Keratinocyte (primary cell): ENCODE measurements around the gene MROH2A.

Source experiments
- EZH2 ChIP-seq: IDR thresholded peaks from one replicate; pipeline ENCODE4 v1.6.1; 2012; ENCODE audit warnings: inconsistent platforms, mild to moderate bottlenecking, low read length, moderate library complexity
- TF ChIP-seq, protein P1 (sequence below), 3 experiments: IDR thresholded peaks in 1 of 3; conservative IDR thresholded peaks in 1 of 3; optimal IDR thresholded peaks in 1 of 3; 2 replicates in 2 of 3; 3 replicates in 1 of 3; pipeline versions ENCODE3 to v1.5.1; 2011; ENCODE audit warnings: low read length in 3 of 3, mild to moderate bottlenecking in 3 of 3, moderate library complexity in 2 of 3, control low read depth in 1 of 3, inconsistent platforms in 1 of 3; ENCODE audit not compliant: insufficient read depth in 2 of 3; ENCODE audit errors: extremely low read depth in 1 of 3

DNA sequence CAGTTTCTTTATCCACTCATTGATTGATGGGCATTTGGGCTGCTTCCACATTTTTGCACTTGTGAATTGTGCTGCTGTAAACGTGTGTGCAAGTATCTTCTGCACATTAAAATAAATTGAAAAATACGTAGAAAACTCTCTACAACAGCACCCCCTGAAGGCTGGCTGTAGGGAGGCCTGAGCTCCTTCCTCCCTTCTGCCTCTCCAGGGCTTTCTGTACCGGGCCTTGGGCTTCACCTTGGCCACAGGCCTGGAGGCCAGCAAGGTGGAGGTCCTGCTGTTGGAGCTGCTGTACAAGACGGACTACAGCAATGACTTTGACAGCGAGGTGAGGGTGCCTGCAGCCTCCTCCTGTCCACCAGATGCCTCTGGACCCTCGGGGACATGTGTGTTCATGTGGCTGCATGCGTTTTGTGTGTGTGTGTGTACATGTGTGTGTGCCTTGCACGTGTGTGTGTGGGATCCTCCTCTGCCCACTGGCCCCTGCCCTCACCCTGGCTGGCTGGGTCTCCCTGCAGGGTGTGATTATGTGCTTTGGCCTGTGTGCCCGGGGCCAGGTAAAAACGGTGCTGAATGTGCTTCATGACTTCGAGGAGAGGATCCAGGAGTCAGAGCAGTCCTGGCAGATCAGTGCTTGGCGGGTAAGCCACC is 29.2 kb downstream of the MROH2A start:
- TF ChIP-seq, protein P1, sequence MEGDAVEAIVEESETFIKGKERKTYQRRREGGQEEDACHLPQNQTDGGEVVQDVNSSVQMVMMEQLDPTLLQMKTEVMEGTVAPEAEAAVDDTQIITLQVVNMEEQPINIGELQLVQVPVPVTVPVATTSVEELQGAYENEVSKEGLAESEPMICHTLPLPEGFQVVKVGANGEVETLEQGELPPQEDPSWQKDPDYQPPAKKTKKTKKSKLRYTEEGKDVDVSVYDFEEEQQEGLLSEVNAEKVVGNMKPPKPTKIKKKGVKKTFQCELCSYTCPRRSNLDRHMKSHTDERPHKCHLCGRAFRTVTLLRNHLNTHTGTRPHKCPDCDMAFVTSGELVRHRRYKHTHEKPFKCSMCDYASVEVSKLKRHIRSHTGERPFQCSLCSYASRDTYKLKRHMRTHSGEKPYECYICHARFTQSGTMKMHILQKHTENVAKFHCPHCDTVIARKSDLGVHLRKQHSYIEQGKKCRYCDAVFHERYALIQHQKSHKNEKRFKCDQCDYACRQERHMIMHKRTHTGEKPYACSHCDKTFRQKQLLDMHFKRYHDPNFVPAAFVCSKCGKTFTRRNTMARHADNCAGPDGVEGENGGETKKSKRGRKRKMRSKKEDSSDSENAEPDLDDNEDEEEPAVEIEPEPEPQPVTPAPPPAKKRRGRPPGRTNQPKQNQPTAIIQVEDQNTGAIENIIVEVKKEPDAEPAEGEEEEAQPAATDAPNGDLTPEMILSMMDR (optimal IDR thresholded peaks at IDR 0.05 in 1 of 3, IDR thresholded peaks at IDR 0.05 in 1 of 3, conservative IDR thresholded peaks at IDR 0.05 in 1 of 3; ENCODE audit: extremely low read depth in 1 of 3, insufficient read depth in 2 of 3, low read length in 3 of 3), result peak; percentile 4 to 30 (median 6)
- TF ChIP-seq EZH2, result no peak
